ENCODE data around the gene MERTK. TPM values are rescaled to one million over a fixed set of nuclear protein-coding genes. Genes with fewer than 3 reads are reported as not detected.
A peak's percentile ranks its signal among the peaks of the same experiment; 100 is the strongest.

MERTK gene
- total and polyA plus RNA-seq, 2 of the 13 experiments (the other 11 are each of a cell fraction or from before 2014, with no cell fraction given) = 37.3 to 44.7 TPM

- no peak for TF ChIP-seq CAMTA2 (CRISPR knock-in tag; IDR thresholded peaks at IDR 0.05; ENCODE audit: borderline replicate concordance)
- TF ChIP-seq ZNF367 (CRISPR knock-in tag; IDR thresholded peaks at IDR 0.05; ENCODE audit: borderline replicate concordance) = peak; percentile 10; the same call in 1 of the 2 replicates
- no peak for TF ChIP-seq HOXA7 (CRISPR knock-in tag; IDR thresholded peaks at IDR 0.05)
- no peak for TF ChIP-seq TAF1 (CRISPR knock-in tag; IDR thresholded peaks at IDR 0.05)
- TF ChIP-seq TCF12 (IDR thresholded peaks at IDR 0.05) = no peak
- TF ChIP-seq TCF12 (CRISPR knock-in tag; IDR thresholded peaks at IDR 0.05) = 0 out of 2 replicates have a peak, but pooled peaks have one; percentile 2
- TF ChIP-seq BRCA1 (CRISPR knock-in tag; IDR thresholded peaks at IDR 0.05) = no peak
- peak; percentile 61; the same call in 1 of the 2 replicates for TF ChIP-seq TGIF2 (CRISPR knock-in tag; IDR thresholded peaks at IDR 0.05)
- TF ChIP-seq, protein P1, sequence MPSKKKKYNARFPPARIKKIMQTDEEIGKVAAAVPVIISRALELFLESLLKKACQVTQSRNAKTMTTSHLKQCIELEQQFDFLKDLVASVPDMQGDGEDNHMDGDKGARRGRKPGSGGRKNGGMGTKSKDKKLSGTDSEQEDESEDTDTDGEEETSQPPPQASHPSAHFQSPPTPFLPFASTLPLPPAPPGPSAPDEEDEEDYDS (CRISPR knock-in tag; IDR thresholded peaks at IDR 0.05) = no peak
- TF ChIP-seq, protein P2, sequence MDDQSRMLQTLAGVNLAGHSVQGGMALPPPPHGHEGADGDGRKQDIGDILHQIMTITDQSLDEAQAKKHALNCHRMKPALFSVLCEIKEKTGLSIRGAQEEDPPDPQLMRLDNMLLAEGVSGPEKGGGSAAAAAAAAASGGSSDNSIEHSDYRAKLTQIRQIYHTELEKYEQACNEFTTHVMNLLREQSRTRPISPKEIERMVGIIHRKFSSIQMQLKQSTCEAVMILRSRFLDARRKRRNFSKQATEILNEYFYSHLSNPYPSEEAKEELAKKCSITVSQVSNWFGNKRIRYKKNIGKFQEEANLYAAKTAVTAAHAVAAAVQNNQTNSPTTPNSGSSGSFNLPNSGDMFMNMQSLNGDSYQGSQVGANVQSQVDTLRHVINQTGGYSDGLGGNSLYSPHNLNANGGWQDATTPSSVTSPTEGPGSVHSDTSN (CRISPR knock-in tag; IDR thresholded peaks at IDR 0.05; ENCODE audit: borderline replicate concordance) = 0 out of 2 replicates have a peak, but pooled peaks have one; percentile 6
- TF ChIP-seq HDAC6 (IDR thresholded peaks at IDR 0.05; ENCODE audit: low read depth, low read length) = no peak
- TF ChIP-seq FOSL2 (CRISPR knock-in tag; IDR thresholded peaks at IDR 0.05) = peak; percentile 94
- TF ChIP-seq LBX2 (CRISPR knock-in tag; IDR thresholded peaks at IDR 0.05; ENCODE audit: borderline replicate concordance) = peak; percentile 24; the same call in 1 of the 2 replicates
- TF ChIP-seq, protein P3, sequence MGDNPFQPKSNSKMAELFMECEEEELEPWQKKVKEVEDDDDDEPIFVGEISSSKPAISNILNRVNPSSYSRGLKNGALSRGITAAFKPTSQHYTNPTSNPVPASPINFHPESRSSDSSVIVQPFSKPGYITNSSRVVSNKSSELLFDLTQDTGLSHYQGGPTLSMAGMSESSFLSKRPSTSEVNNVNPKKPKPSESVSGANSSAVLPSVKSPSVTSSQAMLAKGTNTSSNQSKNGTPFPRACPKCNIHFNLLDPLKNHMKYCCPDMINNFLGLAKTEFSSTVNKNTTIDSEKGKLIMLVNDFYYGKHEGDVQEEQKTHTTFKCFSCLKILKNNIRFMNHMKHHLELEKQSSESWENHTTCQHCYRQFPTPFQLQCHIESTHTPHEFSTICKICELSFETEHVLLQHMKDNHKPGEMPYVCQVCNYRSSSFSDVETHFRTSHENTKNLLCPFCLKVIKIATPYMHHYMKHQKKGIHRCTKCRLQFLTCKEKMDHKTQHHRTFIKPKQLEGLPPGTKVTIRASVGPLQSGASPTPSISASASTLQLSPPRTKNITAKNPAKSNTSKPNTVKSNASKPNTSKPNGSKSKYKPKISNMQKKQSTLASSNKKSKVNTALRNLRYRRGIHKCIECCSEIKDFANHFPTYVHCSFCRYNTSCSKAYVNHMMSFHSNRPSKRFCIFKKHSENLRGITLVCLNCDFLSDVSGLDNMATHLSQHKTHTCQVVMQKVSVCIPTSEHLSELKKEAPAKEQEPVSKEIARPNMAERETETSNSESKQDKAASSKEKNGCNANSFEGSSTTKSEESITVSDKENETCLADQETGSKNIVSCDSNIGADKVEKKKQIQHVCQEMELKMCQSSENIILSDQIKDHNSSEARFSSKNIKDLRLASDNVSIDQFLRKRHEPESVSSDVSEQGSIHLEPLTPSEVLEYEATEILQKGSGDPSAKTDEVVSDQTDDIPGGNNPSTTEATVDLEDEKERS (CRISPR knock-in tag; IDR thresholded peaks at IDR 0.05) = peak; percentile 64; the same call in 1 of the 2 replicates
- TF ChIP-seq DZIP1 (CRISPR knock-in tag; IDR thresholded peaks at IDR 0.05) = 0 out of 2 replicates have a peak, but pooled peaks have one; percentile 8
- TF ChIP-seq TFDP2 (CRISPR knock-in tag; IDR thresholded peaks at IDR 0.05) = no peak
- TF ChIP-seq GMEB2 (CRISPR knock-in tag; IDR thresholded peaks at IDR 0.05; ENCODE audit: low read depth) = no peak
Measured at GRCh38 chr2:112055730-112056625, 157.6 kb downstream of the MERTK start (continued).
